Endothelial cell of umbilical vein (primary cell): Measurements from ENCODE around the gene TGDS. TPM values are rescaled to one million over a fixed set of nuclear protein-coding genes. Genes with fewer than 3 reads are reported as not detected.

Experiments used
- BruUV-seq: library from RNA; stranded (reverse); fragments of 400-500 nt; replicated peaks from 2 replicates; lab custom pipeline; 2021; lab: Mats Ljungman, UMichigan
- CTCF ChIA-PET: fragments of 300-600, 350-600 bp; sonication (Branson Sonifier 250); formaldehyde crosslinking; loops from one replicate; lab custom pipeline; 2021; ENCODE audit warnings: antibody characterized with exemption, inconsistent platforms; lab: Charles Lee
- POLR2A ChIA-PET: fragments of 300-600, 350-600 bp; sonication (Branson Sonifier 250); formaldehyde crosslinking; loops from one replicate; lab custom pipeline; 2021; ENCODE audit warnings: antibody characterized with exemption, inconsistent platforms; lab: Charles Lee
- DNase-seq: peaks from one replicate; pipeline ENCODE4 v3.0.0-alpha.2; 2011; ENCODE audit warnings: low read depth, low spot score
- FAIRE-seq: peaks from 2 replicates; lab custom pipeline; 2011; peaks lifted over from hg19 to GRCh38; lab: Jason Lieb, UNC
- H2AFZ ChIP-seq: 2 replicates; pipeline ENCODE4 v1.6.0; 2012; ENCODE audit warnings: low read depth, low read length, control low read depth, inconsistent platforms
- H3K27ac ChIP-seq: 2 replicates; pipeline ENCODE4 v1.5.1; 2011; ENCODE audit warnings: low read depth, mild to moderate bottlenecking, control low read depth, low read length, moderate library complexity; ENCODE audit not compliant: insufficient read depth
- H3K27me3 ChIP-seq, 2 experiments: 2 replicates each; pipeline versions ENCODE4 v1.6.0 to v1.6.1; 2011; ENCODE audit warnings: low read length in 2 of 2, mixed read lengths in 1 of 2; ENCODE audit not compliant: control insufficient read depth in 2 of 2, insufficient read depth in 2 of 2
- H3K36me3 ChIP-seq, 2 experiments: 2 replicates in 1 of 2; 3 replicates in 1 of 2; pipeline ENCODE4 v1.5.1; 2011; ENCODE audit warnings: low read length in 2 of 2, mild to moderate bottlenecking in 1 of 2, moderate library complexity in 1 of 2; ENCODE audit not compliant: control insufficient read depth in 2 of 2, insufficient read depth in 2 of 2; ENCODE audit errors: extremely low read depth in 1 of 2
- H3K4me1 ChIP-seq: 3 replicates; pipeline ENCODE4 v1.5.1; 2011; ENCODE audit warnings: mild to moderate bottlenecking, low read length; ENCODE audit not compliant: control insufficient read depth, insufficient read depth; ENCODE audit errors: extremely low read depth
- H3K4me2 ChIP-seq: 2 replicates; pipeline ENCODE4 v1.6.1; 2011; ENCODE audit warnings: low read length, control low read depth, mixed read lengths; ENCODE audit not compliant: insufficient read depth
- H3K4me3 ChIP-seq, 3 experiments: fragments of 200-600 bp in 1 of 3; sonication (generic), shearing (Covaris generic) in 1 of 3; replicated peaks in 1 of 3; 2 replicates each; pipeline ENCODE4 v1.5.1; 2011 to 2016; ENCODE audit warnings: control low read depth in 3 of 3, low read length in 3 of 3, mild to moderate bottlenecking in 2 of 3, inconsistent platforms in 1 of 3, low read depth in 1 of 3, moderate library complexity in 1 of 3; ENCODE audit not compliant: insufficient read depth in 1 of 3
- H3K79me2 ChIP-seq: 2 replicates; pipeline ENCODE4 v1.6.0; 2012; ENCODE audit warnings: low read length, inconsistent platforms; ENCODE audit not compliant: control insufficient read depth, insufficient read depth
- H3K9ac ChIP-seq: replicated peaks from 2 replicates; pipeline ENCODE3; 2011; ENCODE audit warnings: low read length, control low read depth; ENCODE audit not compliant: insufficient read depth; ENCODE audit errors: extremely low read depth
- H3K9me1 ChIP-seq: replicated peaks from 3 replicates; pipeline ENCODE4 v1.6.0; 2011; ENCODE audit warnings: mild to moderate bottlenecking, low read length; ENCODE audit not compliant: control insufficient read depth, insufficient read depth; ENCODE audit errors: extremely low read depth
- H3K9me3 ChIP-seq: replicated peaks from 2 replicates; pipeline ENCODE4 v1.5.1; 2012; ENCODE audit warnings: low read length, inconsistent platforms; ENCODE audit not compliant: control insufficient read depth, insufficient read depth
- H4K20me1 ChIP-seq: replicated peaks from 2 replicates; pipeline ENCODE3; 2011; ENCODE audit warnings: mild to moderate bottlenecking, low read length; ENCODE audit not compliant: control insufficient read depth, insufficient read depth; ENCODE audit errors: extremely low read depth
- EZH2 ChIP-seq: IDR thresholded peaks from 2 replicates; pipeline ENCODE4 v1.6.1; 2012; ENCODE audit warnings: borderline replicate concordance, low read depth, mild to moderate bottlenecking, moderate library complexity, low read length, inconsistent platforms; ENCODE audit not compliant: severe bottlenecking
- JUN ChIP-seq: IDR thresholded peaks from 2 replicates; pipeline ENCODE4 v1.6.1; 2011; ENCODE audit warnings: borderline replicate concordance, low read depth; ENCODE audit not compliant: insufficient read length, insufficient read depth
- MAX ChIP-seq: IDR thresholded peaks from 2 replicates; pipeline ENCODE4 v1.6.1; 2011; ENCODE audit not compliant: insufficient read depth, insufficient read length
- MYC ChIP-seq: IDR thresholded peaks from one replicate; pipeline ENCODE4 v1.6.1; 2011; ENCODE audit warnings: mild to moderate bottlenecking, low read depth, low read length
- POLR2A ChIP-seq: IDR thresholded peaks from 2 replicates; pipeline ENCODE4 v1.6.1; 2012; ENCODE audit warnings: low read depth, mild to moderate bottlenecking, control low read depth, low read length
- dilution Hi-C: fragments of 300-500 bp; cut with MboI; formaldehyde crosslinking; loops from one replicate; pipeline ENCODE4 v1.15.0; 2019; ENCODE audit warnings: low sequenced_read_pairs; ENCODE audit not compliant: extremely low pct_ligation_motif_present
- intact Hi-C: fragments of 100-400 bp; cut with micrococcal nuclease; formaldehyde crosslinking; loops from one replicate; pipeline ENCODE4 v1.10.0; 2022
- polyA plus RNA-seq, 4 experiments: library from polyadenylated mRNA; depleted of rRNA in 3 of 4; stranded (reverse) in 3 of 4; unstranded in 1 of 4; fragments of >200 nt; gene quantifications; 2 replicates each; pipeline versions ENCODE4 v1.2.1 to v1.2.3, GENCODE V29; 2011 to 2012; ENCODE audit warnings: missing spikeins in 1 of 4
- total RNA-seq: library from RNA; stranded (reverse); gene quantifications from 2 replicates; pipeline ENCODE4 v1.2.3, GENCODE V29; 2021

The TGDS gene
- total and polyA plus RNA-seq, 2 donors (not counting 3 experiments of a cell fraction or from before 2014, with no cell fraction given), result 7.3 to 9.3 TPM

GRCh38 chr13:94599877-94600276 lies 3.9 kb upstream of the TGDS start:
- no peaks in the 10 kb centered on the region for H4K20me1 ChIP-seq
- H3K4me3 ChIP-seq, result no peak overlapping the region
- H3K36me3 ChIP-seq, result no peaks in the 10 kb centered on the region
- H3K9me1 ChIP-seq, result no peaks in the 10 kb centered on the region
- H3K4me2 ChIP-seq, result no peak overlapping the region
- no peak for TF ChIP-seq POLR2A
- no peak for TF ChIP-seq JUN
- dilution Hi-C loops (no loop called here), intact Hi-C loops (loop anchor here (5.0 kb wide), 2 partner anchors 262 to 288 kb away; no protein-coding TSS in a partner anchor)
- H3K27me3 ChIP-seq, result no peaks in the 10 kb centered on the region
- CTCF ChIA-PET, result interaction anchor here (8.3 kb wide), 1 partner anchor 17 kb away, joined by 57 read pairs; no protein-coding TSS in a partner anchor
- peaks cover 17% of the 10 kb centered on the region for H3K4me1 ChIP-seq
- no peak overlapping the region for H3K27ac ChIP-seq
- H3K9me3 ChIP-seq, result no peaks in the 10 kb centered on the region
- no TSS peak for BruUV-seq
- H2AFZ ChIP-seq, result no peak overlapping the region
- FAIRE-seq, result no peak
- peaks cover 29% of the 10 kb centered on the region for H3K79me2 ChIP-seq
- no peak overlapping the region for H3K9ac ChIP-seq
- DNase-seq, result no peak
- POLR2A ChIA-PET, result no interaction called here

GRCh38 chr13:94598281-94598680 lies 2.3 kb upstream of the TGDS start:
- FAIRE-seq (no peak), DNase-seq (no peak)
- Histone ChIP-seq H3K9ac (no peak overlapping the region), H3K9me3 (no peaks in the 10 kb centered on the region), H3K27ac (no peak overlapping the region), H3K4me2 (no peak overlapping the region), H3K4me3 (no peak overlapping the region), H4K20me1 (no peaks in the 10 kb centered on the region), H3K4me1 (peaks cover 26% of the 10 kb centered on the region), H3K9me1 (no peaks in the 10 kb centered on the region), H2AFZ (no peak overlapping the region), H3K36me3 (no peaks in the 10 kb centered on the region), H3K79me2 (peaks cover 30% of the 10 kb centered on the region), H3K27me3 (no peaks in the 10 kb centered on the region)
- no peak for TF ChIP-seq MYC
- TF ChIP-seq JUN, result no peak
- TF ChIP-seq EZH2, result no peak
- no peak for TF ChIP-seq MAX
- ChIA-PET CTCF (no interaction called here), POLR2A (no interaction called here)
- BruUV-seq, result no TSS peak
- dilution Hi-C loops (no loop called here), intact Hi-C loops (no loop called here)
